IPS-NIHi11 (cell line): Measurements from ENCODE around the gene ADAMTS6.
"Not testable (repeated sequence)": the region's sequence is repeated elsewhere in the genome, so short reads cannot be mapped to it uniquely, and the experiment has no call there.

Source experiments
- DNase-seq: peaks from one replicate; pipeline ENCODE4 v3.0.0; 2012; ENCODE audit warnings: mixed read lengths, low spot score

The ADAMTS6 gene

GRCh38 chr5:65366655-65367054, 115.1 kb downstream of the ADAMTS6 start:
- no peak for DNase-seq

DNA sequence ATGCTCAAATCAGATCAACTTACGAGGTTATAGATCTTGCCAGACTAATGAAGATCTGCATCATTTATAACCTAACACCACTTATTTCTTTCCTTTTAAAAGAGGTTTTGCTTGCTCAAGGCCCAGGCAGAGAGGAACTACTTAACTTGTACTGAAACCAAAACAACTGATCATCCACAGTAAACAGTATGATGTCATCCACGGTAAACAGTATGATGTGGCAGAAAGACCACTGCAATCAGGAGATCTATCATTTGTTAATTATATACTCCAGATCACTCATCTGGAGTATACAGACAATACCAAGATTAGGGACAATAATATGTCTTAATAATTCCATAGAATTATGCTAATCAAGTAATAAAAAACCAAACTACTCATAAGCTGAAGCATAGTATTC, 116.8 kb downstream of the ADAMTS6 start:
- no peak for DNase-seq

GRCh38 chr5:65363499-65363898, 118.2 kb downstream of the ADAMTS6 start:
- DNase-seq = no peak

DNA sequence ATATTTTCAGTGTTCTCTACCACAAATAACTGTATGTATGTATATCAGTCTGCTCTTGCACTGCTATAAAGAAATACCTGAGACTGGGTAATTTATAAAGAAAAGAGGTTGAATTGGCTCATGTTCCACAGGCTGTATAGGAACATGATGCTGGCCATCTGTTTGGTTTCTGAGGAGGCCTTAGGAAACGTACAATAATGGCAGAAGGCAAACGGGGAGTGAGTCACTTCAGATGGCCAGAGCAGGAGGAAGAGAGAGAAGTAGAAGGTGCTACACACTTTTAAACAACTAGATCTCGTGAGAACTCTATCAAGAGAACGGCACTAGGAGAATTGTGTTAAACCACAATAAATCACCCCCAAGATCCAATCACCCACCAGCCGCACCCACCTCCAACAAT, 121.7 kb downstream of the ADAMTS6 start:
- no peak for DNase-seq

- DNase-seq = no peak
Measured at GRCh38 chr5:65359569-65359968, 122.2 kb downstream of the ADAMTS6 start.

GRCh38 chr5:65356274-65356673, 125.4 kb downstream of the ADAMTS6 start:
- no peak for DNase-seq

DNA sequence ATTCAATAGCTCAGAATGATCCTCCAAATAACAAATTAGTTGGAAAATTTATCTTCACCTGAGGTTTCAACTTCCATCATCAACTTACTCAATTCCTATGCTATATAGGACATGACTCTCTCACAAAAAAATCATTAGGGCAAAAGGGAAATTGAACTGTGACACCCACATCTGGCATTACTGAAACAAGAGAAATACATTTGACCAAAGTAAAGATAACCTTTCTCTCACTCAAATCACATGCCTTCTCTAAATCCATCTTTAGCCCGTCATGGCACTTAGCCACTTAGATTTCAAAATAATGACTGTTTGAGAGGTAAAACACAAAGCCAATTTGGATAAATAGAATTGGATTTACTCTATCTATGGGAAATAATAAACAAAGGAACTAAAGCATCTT, 126.4 kb downstream of the ADAMTS6 start:
- no peak for DNase-seq

GRCh38 chr5:65341835-65342234, 139.9 kb downstream of the ADAMTS6 start:
- DNase-seq = no peak

GRCh38 chr5:65338606-65339151, 143.0 kb downstream of the ADAMTS6 start:
- no peak for DNase-seq

DNA sequence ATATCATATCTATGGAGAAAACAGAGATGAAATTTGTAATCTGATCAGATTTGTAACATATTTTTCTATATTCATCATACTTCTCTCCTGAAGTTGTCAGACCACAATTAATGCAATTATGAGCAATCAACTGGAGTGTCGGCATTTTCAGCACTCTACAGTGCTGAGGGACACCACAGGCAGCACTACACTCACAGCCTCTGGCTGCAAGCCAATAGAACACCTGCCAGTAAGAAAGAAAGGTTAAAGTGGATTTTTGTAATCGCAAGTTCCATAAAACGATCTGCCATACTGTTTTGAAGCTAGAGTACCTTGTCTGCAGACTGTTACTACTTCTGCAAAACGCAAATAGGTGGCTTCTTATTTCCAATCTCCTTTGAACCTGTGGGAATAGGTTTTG, 147.6 kb downstream of the ADAMTS6 start:
- DNase-seq = peak; percentile 31

- no peak for DNase-seq
Measured at GRCh38 chr5:65332591-65332990, 149.1 kb downstream of the ADAMTS6 start.

- peak; percentile 10 for DNase-seq
Measured at GRCh38 chr5:65329266-65329665, 152.5 kb downstream of the ADAMTS6 start.

DNA sequence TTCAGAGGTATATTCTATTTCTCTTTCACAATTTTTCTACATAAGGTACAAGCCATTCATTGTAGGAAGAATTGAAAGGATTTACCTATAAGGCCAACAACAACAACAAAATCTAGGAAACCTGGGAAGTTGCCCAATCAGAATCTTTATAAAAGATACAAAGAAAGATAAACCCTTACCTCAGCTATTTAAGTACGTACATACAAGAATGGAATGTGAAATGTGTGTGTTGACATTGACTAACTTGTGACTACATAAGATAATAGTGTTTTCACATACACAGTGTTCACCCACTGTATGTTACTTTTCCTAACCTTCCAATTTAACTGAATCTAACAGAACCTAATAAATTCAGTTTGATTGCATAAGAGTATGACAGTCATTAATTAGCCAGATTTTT, 154.1 kb downstream of the ADAMTS6 start:
- no peak for DNase-seq

DNA sequence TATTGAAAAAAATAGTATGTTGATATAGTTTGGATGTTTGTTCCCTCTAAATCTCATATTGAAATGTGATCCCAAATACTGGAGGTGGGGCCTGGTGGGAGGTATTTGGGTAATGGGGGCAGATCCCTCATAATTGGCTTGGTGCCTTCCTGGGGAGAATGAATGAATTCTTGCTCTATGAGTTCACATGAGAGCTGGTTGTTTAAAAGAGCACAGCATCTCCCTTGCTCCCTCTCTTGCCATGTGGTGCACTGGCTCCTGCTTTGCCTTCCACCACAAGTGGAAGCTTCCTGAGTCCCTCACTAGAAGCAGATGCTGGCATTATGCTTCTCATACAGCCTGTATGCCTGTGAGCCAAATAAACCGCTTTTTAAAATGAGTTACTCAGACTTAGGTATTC, 154.8 kb downstream of the ADAMTS6 start:
- DNase-seq = no peak

DNA sequence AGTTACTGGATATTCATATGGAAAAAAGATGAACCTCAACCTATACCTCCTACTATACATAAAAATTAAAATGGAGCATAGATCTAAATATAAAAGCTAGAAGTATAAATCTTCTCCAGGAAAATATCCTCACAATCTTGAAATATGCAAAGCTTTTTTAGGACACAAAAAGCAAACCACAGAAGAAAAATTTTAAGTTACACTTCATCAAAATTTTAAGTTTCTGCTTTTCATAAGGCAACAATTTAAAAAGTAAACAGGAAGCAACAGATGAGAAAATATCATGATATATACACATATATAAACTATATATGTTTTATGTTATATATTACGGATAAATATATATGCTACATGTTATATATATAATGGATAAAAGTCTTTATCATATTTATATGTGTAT, 157.5 kb downstream of the ADAMTS6 start:
- DNase-seq = no peak

DNA sequence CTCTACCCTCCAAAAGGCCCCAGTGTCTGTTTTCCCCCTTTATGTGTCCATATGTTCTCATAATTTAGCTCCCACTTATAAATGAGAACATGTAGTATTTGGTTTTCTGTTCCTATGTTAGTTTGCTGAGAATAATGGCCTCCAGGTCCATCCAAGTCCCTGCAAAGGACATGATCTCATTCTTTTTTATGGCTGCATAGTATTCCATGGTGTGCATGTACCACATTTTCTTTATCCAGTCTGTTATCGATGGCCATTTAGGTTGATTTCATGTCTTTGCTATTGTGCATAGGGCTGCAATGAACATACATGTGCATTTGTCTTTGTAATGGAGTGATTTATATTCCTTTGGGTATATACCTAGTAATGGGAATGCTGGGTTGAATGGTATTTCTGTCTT, 161.0 kb downstream of the ADAMTS6 start:
- not testable (repeated sequence) for DNase-seq

GRCh38 chr5:65320250-65320649, 161.5 kb downstream of the ADAMTS6 start:
- DNase-seq = no peak

- no peak for DNase-seq
Measured at GRCh38 chr5:65307931-65308330, 173.8 kb downstream of the ADAMTS6 start.

DNA sequence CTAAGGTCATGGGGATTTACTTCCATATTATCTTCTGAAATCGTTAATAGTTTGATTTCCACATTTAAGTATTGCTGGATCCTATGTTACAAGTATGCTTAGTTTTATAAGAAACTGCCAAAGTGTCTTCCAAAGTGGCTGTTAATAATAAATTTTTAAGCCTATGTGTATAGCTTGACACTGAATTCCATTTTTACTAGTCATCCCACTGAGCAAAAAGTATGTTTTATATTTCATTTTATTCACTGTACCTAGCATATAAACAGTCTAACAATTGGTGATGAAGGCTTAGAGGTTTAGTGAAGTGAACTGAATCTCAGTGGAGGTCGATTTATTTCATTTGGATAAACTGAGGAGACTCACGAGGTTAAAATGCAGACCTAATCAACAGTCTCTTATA, 174.6 kb downstream of the ADAMTS6 start:
- no peak for DNase-seq

- no peak for DNase-seq
Measured at GRCh38 chr5:65305913-65306312, 175.8 kb downstream of the ADAMTS6 start.

DNA sequence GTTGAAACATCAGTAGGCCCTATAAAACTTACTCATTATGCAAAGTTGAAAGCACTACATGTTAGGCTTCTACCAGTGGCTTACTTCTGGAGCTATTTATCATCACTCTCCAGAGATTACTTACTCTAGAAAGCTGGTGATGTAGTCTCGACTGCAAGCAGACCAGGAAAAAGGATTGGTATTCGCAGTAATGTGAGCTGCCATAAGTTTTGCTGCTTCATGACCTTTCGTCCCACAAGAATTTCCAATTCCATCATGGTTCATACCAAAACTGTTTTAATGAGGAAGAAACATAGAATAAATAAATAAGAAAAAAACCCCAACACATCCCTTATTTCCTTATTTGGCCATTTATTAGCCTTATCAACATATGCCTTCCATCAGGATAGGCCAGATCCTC, 181.9 kb downstream of the ADAMTS6 start:
- DNase-seq = no peak

GRCh38 chr5:65296067-65296466, 185.7 kb downstream of the ADAMTS6 start:
- no peak for DNase-seq

GRCh38 chr5:65292196-65292595, 189.5 kb downstream of the ADAMTS6 start:
- DNase-seq = no peak

DNA sequence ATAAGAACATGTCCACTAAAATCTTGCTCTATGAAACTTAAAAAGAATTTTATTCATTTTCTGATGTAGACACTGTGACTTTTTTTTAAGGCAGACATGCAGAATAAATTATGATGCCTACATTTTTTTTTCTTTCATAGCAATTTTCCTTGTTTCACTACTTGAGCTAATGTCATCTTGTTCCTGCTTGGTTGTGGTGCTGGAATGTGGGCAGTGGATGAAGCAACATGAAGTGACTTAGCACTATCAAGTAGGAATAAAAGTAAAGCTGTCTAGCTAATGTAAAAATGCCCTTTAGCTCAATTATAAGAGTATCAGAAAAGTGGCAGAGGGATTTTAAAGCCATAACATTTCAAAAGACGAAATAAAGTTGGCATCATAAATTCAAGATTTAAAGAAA, 191.0 kb downstream of the ADAMTS6 start:
- no peak for DNase-seq

DNA sequence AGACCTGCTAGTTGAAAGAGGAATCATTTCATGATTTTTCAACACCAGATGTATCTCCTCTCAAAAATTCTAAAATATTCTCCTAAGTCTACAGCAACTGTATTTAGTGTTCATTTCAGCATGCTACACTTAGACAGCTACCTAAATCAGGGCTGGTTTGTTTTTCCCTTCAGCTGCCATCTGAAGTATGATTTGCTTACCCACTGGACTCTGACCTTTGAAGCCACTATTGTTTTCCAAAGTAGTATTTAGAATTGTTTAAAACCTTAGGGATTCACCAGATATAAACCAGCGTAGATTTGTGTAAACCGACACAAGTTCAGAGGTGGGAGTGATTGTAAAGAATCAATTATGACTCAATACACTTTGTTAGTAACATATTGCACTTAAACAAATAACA, 193.1 kb downstream of the ADAMTS6 start:
- no peak for DNase-seq
